Activated CD4-positive, CD25-positive, alpha-beta regulatory T cell treated with anti-CD3 and anti-CD28 coated beads, Interleukin-2, amount 50 U/mL, for 16 hours (primary cell): ENCODE measurements around the gene KCNH1.

Source experiments
- DNase-seq: peaks from one replicate; pipeline ENCODE4 v3.0.0-alpha.2; 2020; ENCODE audit warnings: low read depth, low spot score

The KCNH1 gene

GRCh38 chr1:210814382-210815123 is 319.4 kb downstream of the KCNH1 start:
- DNase-seq: no peak

- no peak for DNase-seq
Observed at GRCh38 chr1:210801501-210801900, 332.4 kb downstream of the KCNH1 start.

GRCh38 chr1:210800756-210801155 is 333.2 kb downstream of the KCNH1 start:
- no peak for DNase-seq

- no peak for DNase-seq
Observed at GRCh38 chr1:210800301-210800700, 333.6 kb downstream of the KCNH1 start.

- DNase-seq: no peak
Observed at GRCh38 chr1:210797422-210797821, 336.5 kb downstream of the KCNH1 start.

- DNase-seq: no peak
Observed at GRCh38 chr1:210796421-210796820, 337.5 kb downstream of the KCNH1 start.

- no peak for DNase-seq
Observed at GRCh38 chr1:210794445-210794844, 339.5 kb downstream of the KCNH1 start.

GRCh38 chr1:210792250-210793102 is 341.5 kb downstream of the KCNH1 start:
- DNase-seq: no peak

GRCh38 chr1:210790196-210790595 is 343.8 kb downstream of the KCNH1 start:
- DNase-seq: no peak

GRCh38 chr1:210787800-210788199 is 346.1 kb downstream of the KCNH1 start:
- no peak for DNase-seq

- no peak for DNase-seq
Observed at GRCh38 chr1:210786546-210786945, 347.4 kb downstream of the KCNH1 start.

GRCh38 chr1:210783925-210784324 is 350.0 kb downstream of the KCNH1 start:
- no peak for DNase-seq

GRCh38 chr1:210781652-210782051 is 352.3 kb downstream of the KCNH1 start:
- DNase-seq: no peak

- DNase-seq: no peak
Observed at GRCh38 chr1:210779269-210779668, 354.7 kb downstream of the KCNH1 start.

GRCh38 chr1:210777914-210778313 is 356.0 kb downstream of the KCNH1 start:
- no peak for DNase-seq

- no peak for DNase-seq
Observed at GRCh38 chr1:210776712-210777111, 357.2 kb downstream of the KCNH1 start.

GRCh38 chr1:210775289-210775688 is 358.7 kb downstream of the KCNH1 start:
- DNase-seq: no peak

- no peak for DNase-seq
Observed at GRCh38 chr1:210773450-210773849, 360.5 kb downstream of the KCNH1 start.

- no peak for DNase-seq
Observed at GRCh38 chr1:210771131-210771530, 362.8 kb downstream of the KCNH1 start.

GRCh38 chr1:210770396-210770984 is 363.5 kb downstream of the KCNH1 start:
- DNase-seq: no peak

GRCh38 chr1:210769473-210769872 is 364.5 kb downstream of the KCNH1 start:
- no peak for DNase-seq

GRCh38 chr1:210764536-210764935 is 369.4 kb downstream of the KCNH1 start:
- DNase-seq: no peak

- no peak for DNase-seq
Observed at GRCh38 chr1:210758761-210759160, 375.2 kb downstream of the KCNH1 start.
